Gastrocnemius medialis (tissue), 4 donors: ENCODE data around the gene APOBEC4.

ENCODE experiments used
- POLR2A ChIP-seq, 2 donors: fragments of 450-650 bp; IDR thresholded peaks; one replicate each; pipeline ENCODE4 v1.6.1; 2017; ENCODE audit warnings: antibody characterized with exemption in 2 of 2, mild to moderate bottlenecking in 2 of 2, moderate library complexity in 2 of 2
- TF ChIP-seq, protein P1 (sequence below), 5 experiments: fragments of 450-650 bp in 3 of 5; fragments of 200-600 bp in 2 of 5; sonication (generic) in 2 of 5; IDR thresholded peaks in 4 of 5; conservative IDR thresholded peaks in 1 of 5; 1 replicate in 4 of 5; 2 replicates in 1 of 5; pipeline ENCODE4 v1.5.1; 2016 to 2019; ENCODE audit warnings: antibody characterized with exemption in 5 of 5, mild to moderate bottlenecking in 3 of 5, moderate library complexity in 3 of 5

DNA sequence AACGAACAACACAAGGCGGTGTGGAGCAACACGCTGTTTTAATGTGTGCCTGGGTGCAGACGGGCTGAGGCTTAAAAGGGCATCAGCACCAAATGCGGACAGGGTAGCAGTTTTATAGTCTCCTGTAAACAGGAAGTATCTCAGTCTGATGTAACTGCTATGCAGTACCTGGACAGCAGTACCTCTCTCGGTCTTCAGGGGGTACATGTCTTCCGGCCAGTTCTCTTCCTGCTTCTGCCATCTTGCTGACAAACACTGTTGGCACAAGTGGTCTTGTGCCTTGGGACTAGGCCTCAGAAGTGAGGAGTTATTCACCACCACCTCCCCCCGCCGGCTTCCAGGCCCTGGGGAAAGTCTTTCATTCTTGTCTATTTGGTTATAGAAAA is 49.7 kb upstream of the APOBEC4 start:
- TF ChIP-seq, protein P1, sequence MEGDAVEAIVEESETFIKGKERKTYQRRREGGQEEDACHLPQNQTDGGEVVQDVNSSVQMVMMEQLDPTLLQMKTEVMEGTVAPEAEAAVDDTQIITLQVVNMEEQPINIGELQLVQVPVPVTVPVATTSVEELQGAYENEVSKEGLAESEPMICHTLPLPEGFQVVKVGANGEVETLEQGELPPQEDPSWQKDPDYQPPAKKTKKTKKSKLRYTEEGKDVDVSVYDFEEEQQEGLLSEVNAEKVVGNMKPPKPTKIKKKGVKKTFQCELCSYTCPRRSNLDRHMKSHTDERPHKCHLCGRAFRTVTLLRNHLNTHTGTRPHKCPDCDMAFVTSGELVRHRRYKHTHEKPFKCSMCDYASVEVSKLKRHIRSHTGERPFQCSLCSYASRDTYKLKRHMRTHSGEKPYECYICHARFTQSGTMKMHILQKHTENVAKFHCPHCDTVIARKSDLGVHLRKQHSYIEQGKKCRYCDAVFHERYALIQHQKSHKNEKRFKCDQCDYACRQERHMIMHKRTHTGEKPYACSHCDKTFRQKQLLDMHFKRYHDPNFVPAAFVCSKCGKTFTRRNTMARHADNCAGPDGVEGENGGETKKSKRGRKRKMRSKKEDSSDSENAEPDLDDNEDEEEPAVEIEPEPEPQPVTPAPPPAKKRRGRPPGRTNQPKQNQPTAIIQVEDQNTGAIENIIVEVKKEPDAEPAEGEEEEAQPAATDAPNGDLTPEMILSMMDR (IDR thresholded peaks at IDR 0.05 in 4 of 5, conservative IDR thresholded peaks at IDR 0.05 in 1 of 5): no peak
- TF ChIP-seq POLR2A (IDR thresholded peaks at IDR 0.05): no peak
